OCI-LY7 (cell line): ENCODE results near the gene PRDM12. TPM values are rescaled to one million over a fixed set of nuclear protein-coding genes. Genes with fewer than 3 reads are reported as not detected.

ENCODE experiments used
- BruUV-seq: library from RNA; stranded (reverse); fragments of 400-500 nt; replicated peaks from 2 replicates; lab custom pipeline; 2021; lab: Mats Ljungman, UMichigan
- CTCF ChIA-PET: fragments of 300-600 bp; sonication (Branson Sonifier 250); formaldehyde crosslinking; loops from one replicate; lab custom pipeline; 2022; ENCODE audit warnings: antibody characterized with exemption; ENCODE audit not compliant: unreplicated experiment; lab: Charles Lee
- POLR2A ChIA-PET: fragments of 300-600 bp; sonication (Branson Sonifier 250); formaldehyde crosslinking; loops from one replicate; lab custom pipeline; 2022; ENCODE audit warnings: antibody characterized with exemption; lab: Charles Lee
- DNase-seq: peaks from one replicate; pipeline ENCODE4 v3.0.0-alpha.2; 2015; ENCODE audit warnings: low spot score
- H2AFZ ChIP-seq: fragments of 200-600 bp; sonication (generic), shearing (Covaris generic); 2 replicates; pipeline ENCODE4 v1.6.1; 2014; ENCODE audit warnings: mild to moderate bottlenecking, antibody characterized with exemption, low read length, moderate library complexity
- H3K27ac ChIP-seq: fragments of 200-600 bp; sonication (generic); 2 replicates; pipeline ENCODE4 v1.5.1; 2014; ENCODE audit warnings: mixed run types, low read depth, mild to moderate bottlenecking, moderate library complexity, low read length, inconsistent platforms; ENCODE audit not compliant: poor library complexity, severe bottlenecking
- H3K36me3 ChIP-seq: fragments of 200-600 bp; sonication (generic); 2 replicates; pipeline ENCODE4 v1.6.1; 2014; ENCODE audit warnings: mild to moderate bottlenecking, antibody characterized with exemption, low read length, moderate library complexity, mixed read lengths; ENCODE audit not compliant: insufficient read depth
- H3K4me1 ChIP-seq: fragments of 200-600 bp; sonication (generic); 2 replicates; pipeline ENCODE4 v1.5.1; 2014; ENCODE audit warnings: mild to moderate bottlenecking, low read length; ENCODE audit not compliant: insufficient read depth, poor library complexity, severe bottlenecking
- H3K4me2 ChIP-seq: fragments of 200-600 bp; sonication (generic); 2 replicates; pipeline ENCODE4 v1.6.1; 2014; ENCODE audit warnings: mild to moderate bottlenecking, low read length
- H3K4me3 ChIP-seq: fragments of 200-600 bp; sonication (generic); 2 replicates; pipeline ENCODE4 v1.5.1; 2014; ENCODE audit warnings: mild to moderate bottlenecking, low read depth, low read length; ENCODE audit not compliant: poor library complexity, severe bottlenecking
- H3K79me2 ChIP-seq: fragments of 200-600 bp; sonication (generic); 2 replicates; pipeline ENCODE4 v1.6.1; 2016; ENCODE audit warnings: low read depth, mild to moderate bottlenecking, low read length, moderate library complexity, mixed read lengths; ENCODE audit not compliant: insufficient read depth
- H3K9me2 ChIP-seq: fragments of 200-600 bp; sonication (generic); 2 replicates; pipeline ENCODE4 v1.6.1; 2016; ENCODE audit warnings: mild to moderate bottlenecking, low read length, mixed read lengths; ENCODE audit not compliant: insufficient read depth
- H3K9me3 ChIP-seq: fragments of 200-600 bp; sonication (generic); 2 replicates; pipeline ENCODE4 v1.6.1; 2014; ENCODE audit warnings: mild to moderate bottlenecking, mixed run types, low read length, mixed read lengths
- H4K20me1 ChIP-seq: fragments of 200-600 bp; sonication (generic); 2 replicates; pipeline ENCODE4 v1.6.1; 2014; ENCODE audit warnings: mild to moderate bottlenecking, antibody characterized with exemption, low read length, moderate library complexity, mixed read lengths; ENCODE audit not compliant: insufficient read depth
- CTCF ChIP-seq: fragments of 200-600 bp; sonication (generic); conservative IDR thresholded peaks from 2 replicates; pipeline ENCODE4 v1.5.1; 2014; ENCODE audit warnings: mild to moderate bottlenecking, antibody characterized with exemption, low read length, moderate library complexity, mixed read lengths
- EZH2phosphoT487 ChIP-seq: fragments of 200-600 bp; sonication (generic); IDR thresholded peaks from 2 replicates; pipeline ENCODE4 v1.6.1; 2018; ENCODE audit warnings: low read depth, borderline replicate concordance, mild to moderate bottlenecking, mixed run types, antibody characterized with exemption, low read length, moderate library complexity, mixed read lengths
- intact Hi-C: fragments of 100-400 bp; cut with micrococcal nuclease; formaldehyde crosslinking; loops from one replicate; pipeline ENCODE4 v1.10.0; 2022; ENCODE audit not compliant: unreplicated experiment
- total RNA-seq, 2 experiments: library from RNA; depleted of rRNA in 1 of 2; stranded (reverse); fragments of >200 nt in 1 of 2; shearing (Covaris generic) in 1 of 2; gene quantifications; 2 replicates each; pipeline ENCODE4 v1.2.3, GENCODE V29; 2014 to 2022

PRDM12 gene
- total RNA-seq, 2 experiments from 2014 or later = 0.06 TPM; not detected in 1

GRCh38 chr9:130681769-130682420, 17.5 kb downstream of the PRDM12 start:
- Histone ChIP-seq H3K27ac (no peak overlapping the region), H3K4me3 (peak overlapping the region; percentile 72), H3K4me2 (peak overlapping the region; percentile 93), H3K79me2 (no peaks in the 10 kb centered on the region), H3K9me2 (no peaks in the 10 kb centered on the region), H3K9me3 (no peaks in the 10 kb centered on the region), H2AFZ (peak overlapping the region; percentile 77), H4K20me1 (no peaks in the 10 kb centered on the region), H3K4me1 (peaks cover 9% of the 10 kb centered on the region), H3K36me3 (no peaks in the 10 kb centered on the region)
- TF ChIP-seq EZH2phosphoT487 (no peak), CTCF (no peak)
- intact Hi-C loops = loop anchor here (1.0 kb wide), 1 partner anchor 221 kb away; no protein-coding TSS in a partner anchor
- CTCF ChIA-PET = no interaction called here
- POLR2A ChIA-PET = interaction anchor here (0.5 to 0.6 kb wide), 2 partner anchors 83 to 109 kb away, joined by 3 to 5 read pairs; no protein-coding TSS in a partner anchor
- BruUV-seq = no TSS peak
- peak; percentile 17 for DNase-seq

DNA sequence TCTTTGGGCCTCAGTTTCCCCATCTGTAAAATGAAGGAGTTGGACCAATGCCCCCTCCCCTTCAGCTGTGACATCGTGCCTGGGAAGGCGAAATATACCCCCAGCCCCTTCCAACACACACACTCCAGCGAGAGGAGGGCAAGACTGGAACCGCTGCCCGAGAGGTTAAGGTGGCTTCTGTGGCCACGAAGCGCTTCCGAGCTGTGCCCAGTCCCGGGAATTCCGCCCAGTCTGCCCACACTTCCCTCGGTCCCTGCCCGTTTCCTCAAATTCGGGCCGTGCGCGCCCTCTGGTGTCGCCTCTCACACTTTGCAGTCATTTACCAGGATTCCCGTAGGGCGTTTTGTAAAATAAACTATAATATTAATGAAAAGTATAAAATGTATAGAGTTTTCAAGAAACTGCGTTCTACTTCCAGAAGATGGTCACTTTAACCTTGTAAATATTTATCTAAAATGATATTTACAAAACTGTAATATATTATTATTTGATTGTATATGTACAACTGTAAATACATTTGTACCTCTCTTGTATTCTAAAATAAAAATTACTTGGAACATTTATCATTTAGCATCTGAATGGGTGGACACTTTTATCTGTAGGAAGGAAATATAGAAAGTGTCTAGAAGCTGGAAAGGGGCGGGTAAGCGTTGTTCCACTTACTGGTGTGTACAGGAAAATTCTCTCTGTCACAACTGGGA, 18.2 kb downstream of the PRDM12 start:
- Histone ChIP-seq H3K4me2 (peak overlapping the region; percentile 93), H3K9me3 (no peaks in the 10 kb centered on the region), H4K20me1 (no peaks in the 10 kb centered on the region), H2AFZ (peak overlapping the region; percentile 77), H3K4me1 (peaks cover 9% of the 10 kb centered on the region), H3K27ac (no peak overlapping the region), H3K79me2 (no peaks in the 10 kb centered on the region), H3K36me3 (no peaks in the 10 kb centered on the region), H3K9me2 (no peaks in the 10 kb centered on the region), H3K4me3 (peak overlapping the region; percentile 72)
- BruUV-seq = no TSS peak
- ChIA-PET CTCF (no interaction called here), POLR2A (interaction anchor here (0.6 to 0.7 kb wide), 2 partner anchors 31 to 108 kb away, joined by 3 to 5 read pairs; no protein-coding TSS in a partner anchor)
- peak; percentile 90 for TF ChIP-seq CTCF
- no peak for TF ChIP-seq EZH2phosphoT487
- intact Hi-C loops = loop anchor here (1.0 kb wide), 1 partner anchor 221 kb away; no protein-coding TSS in a partner anchor
- DNase-seq = peak; percentile 59
